OCI-LY7 (cell line): ENCODE data around the gene VPS13D. TPM values are rescaled to one million over a fixed set of nuclear protein-coding genes. Genes with fewer than 3 reads are reported as not detected.

ENCODE experiments used
- BruUV-seq: library from RNA; stranded (reverse); fragments of 400-500 nt; replicated peaks from 2 replicates; lab custom pipeline; 2021; lab: Mats Ljungman, UMichigan
- CTCF ChIA-PET: fragments of 300-600 bp; sonication (Branson Sonifier 250); formaldehyde crosslinking; loops from one replicate; lab custom pipeline; 2022; ENCODE audit warnings: antibody characterized with exemption; ENCODE audit not compliant: unreplicated experiment; lab: Charles Lee
- POLR2A ChIA-PET: fragments of 300-600 bp; sonication (Branson Sonifier 250); formaldehyde crosslinking; loops from one replicate; lab custom pipeline; 2022; ENCODE audit warnings: antibody characterized with exemption; lab: Charles Lee
- DNase-seq: peaks from one replicate; pipeline ENCODE4 v3.0.0-alpha.2; 2015; ENCODE audit warnings: low spot score
- H2AFZ ChIP-seq: fragments of 200-600 bp; sonication (generic), shearing (Covaris generic); 2 replicates; pipeline ENCODE4 v1.6.1; 2014; ENCODE audit warnings: mild to moderate bottlenecking, antibody characterized with exemption, low read length, moderate library complexity
- H3K27ac ChIP-seq: fragments of 200-600 bp; sonication (generic); 2 replicates; pipeline ENCODE4 v1.5.1; 2014; ENCODE audit warnings: mixed run types, low read depth, mild to moderate bottlenecking, moderate library complexity, low read length, inconsistent platforms; ENCODE audit not compliant: poor library complexity, severe bottlenecking
- H3K36me3 ChIP-seq: fragments of 200-600 bp; sonication (generic); 2 replicates; pipeline ENCODE4 v1.6.1; 2014; ENCODE audit warnings: mild to moderate bottlenecking, antibody characterized with exemption, low read length, moderate library complexity, mixed read lengths; ENCODE audit not compliant: insufficient read depth
- H3K4me1 ChIP-seq: fragments of 200-600 bp; sonication (generic); 2 replicates; pipeline ENCODE4 v1.5.1; 2014; ENCODE audit warnings: mild to moderate bottlenecking, low read length; ENCODE audit not compliant: insufficient read depth, poor library complexity, severe bottlenecking
- H3K4me2 ChIP-seq: fragments of 200-600 bp; sonication (generic); 2 replicates; pipeline ENCODE4 v1.6.1; 2014; ENCODE audit warnings: mild to moderate bottlenecking, low read length
- H3K4me3 ChIP-seq: fragments of 200-600 bp; sonication (generic); 2 replicates; pipeline ENCODE4 v1.5.1; 2014; ENCODE audit warnings: mild to moderate bottlenecking, low read depth, low read length; ENCODE audit not compliant: poor library complexity, severe bottlenecking
- H3K79me2 ChIP-seq: fragments of 200-600 bp; sonication (generic); 2 replicates; pipeline ENCODE4 v1.6.1; 2016; ENCODE audit warnings: low read depth, mild to moderate bottlenecking, low read length, moderate library complexity, mixed read lengths; ENCODE audit not compliant: insufficient read depth
- H3K9me2 ChIP-seq: fragments of 200-600 bp; sonication (generic); 2 replicates; pipeline ENCODE4 v1.6.1; 2016; ENCODE audit warnings: mild to moderate bottlenecking, low read length, mixed read lengths; ENCODE audit not compliant: insufficient read depth
- H3K9me3 ChIP-seq: fragments of 200-600 bp; sonication (generic); 2 replicates; pipeline ENCODE4 v1.6.1; 2014; ENCODE audit warnings: mild to moderate bottlenecking, mixed run types, low read length, mixed read lengths
- H4K20me1 ChIP-seq: fragments of 200-600 bp; sonication (generic); 2 replicates; pipeline ENCODE4 v1.6.1; 2014; ENCODE audit warnings: mild to moderate bottlenecking, antibody characterized with exemption, low read length, moderate library complexity, mixed read lengths; ENCODE audit not compliant: insufficient read depth
- CTCF ChIP-seq: fragments of 200-600 bp; sonication (generic); conservative IDR thresholded peaks from 2 replicates; pipeline ENCODE4 v1.5.1; 2014; ENCODE audit warnings: mild to moderate bottlenecking, antibody characterized with exemption, low read length, moderate library complexity, mixed read lengths
- EZH2phosphoT487 ChIP-seq: fragments of 200-600 bp; sonication (generic); IDR thresholded peaks from 2 replicates; pipeline ENCODE4 v1.6.1; 2018; ENCODE audit warnings: low read depth, borderline replicate concordance, mild to moderate bottlenecking, mixed run types, antibody characterized with exemption, low read length, moderate library complexity, mixed read lengths
- intact Hi-C: fragments of 100-400 bp; cut with micrococcal nuclease; formaldehyde crosslinking; loops from one replicate; pipeline ENCODE4 v1.10.0; 2022; ENCODE audit not compliant: unreplicated experiment
- total RNA-seq, 2 experiments: library from RNA; depleted of rRNA in 1 of 2; stranded (reverse); fragments of >200 nt in 1 of 2; shearing (Covaris generic) in 1 of 2; gene quantifications; 2 replicates each; pipeline ENCODE4 v1.2.3, GENCODE V29; 2014 to 2022

VPS13D gene
- total RNA-seq, 2 experiments from 2014 or later: 23.9 to 39.2 TPM

- Histone ChIP-seq H3K9me2 (no peaks in the 10 kb centered on the region), H3K79me2 (no peaks in the 10 kb centered on the region), H3K4me1 (no peaks in the 10 kb centered on the region), H3K4me3 (no peak overlapping the region), H3K9me3 (no peaks in the 10 kb centered on the region), H3K27ac (no peak overlapping the region), H2AFZ (no peak overlapping the region), H4K20me1 (no peaks in the 10 kb centered on the region), H3K4me2 (no peak overlapping the region), H3K36me3 (peaks cover 8% of the 10 kb centered on the region; the same call in 1 of the 2 replicates)
- ChIA-PET POLR2A (no interaction called here), CTCF (no interaction called here)
- BruUV-seq: no TSS peak
- intact Hi-C loops: no loop called here
- peak; percentile 4 for DNase-seq
- TF ChIP-seq EZH2phosphoT487: no peak
- TF ChIP-seq CTCF: peak; percentile 41; the same call in 1 of the 2 replicates
Observed at GRCh38 chr1:12422488-12422887, 192.7 kb downstream of the VPS13D start.

- no peak overlapping the region for H3K4me3 ChIP-seq
- intact Hi-C loops: no loop called here
- POLR2A ChIA-PET: no interaction called here
- no peak for TF ChIP-seq EZH2phosphoT487
- TF ChIP-seq CTCF: no peak
- no peaks in the 10 kb centered on the region for H4K20me1 ChIP-seq
- CTCF ChIA-PET: no interaction called here
- H3K36me3 ChIP-seq: peaks cover 8% of the 10 kb centered on the region; the same call in 1 of the 2 replicates
- no peak for DNase-seq
- no peaks in the 10 kb centered on the region for H3K9me3 ChIP-seq
- H2AFZ ChIP-seq: no peak overlapping the region
- no peak overlapping the region for H3K4me2 ChIP-seq
- H3K9me2 ChIP-seq: no peaks in the 10 kb centered on the region
- no peaks in the 10 kb centered on the region for H3K79me2 ChIP-seq
- H3K4me1 ChIP-seq: no peaks in the 10 kb centered on the region
- BruUV-seq: no TSS peak
- H3K27ac ChIP-seq: no peak overlapping the region
Observed at GRCh38 chr1:12424087-12424529, 194.3 kb downstream of the VPS13D start.

- Histone ChIP-seq H3K4me1 (no peaks in the 10 kb centered on the region), H3K4me2 (no peak overlapping the region), H3K79me2 (no peaks in the 10 kb centered on the region), H3K9me3 (no peaks in the 10 kb centered on the region), H4K20me1 (no peaks in the 10 kb centered on the region), H3K4me3 (no peak overlapping the region), H3K9me2 (no peaks in the 10 kb centered on the region), H3K36me3 (peaks cover 6% of the 10 kb centered on the region; the same call in 1 of the 2 replicates), H2AFZ (no peak overlapping the region), H3K27ac (no peak overlapping the region)
- no TSS peak for BruUV-seq
- CTCF ChIA-PET: no interaction called here
- intact Hi-C loops: no loop called here
- no peak for DNase-seq
- POLR2A ChIA-PET: no interaction called here
- TF ChIP-seq CTCF (no peak), EZH2phosphoT487 (no peak)
Observed at GRCh38 chr1:12424793-12425192, 195.0 kb downstream of the VPS13D start.
